ENCODE measurements around the gene CARD9.

Gene CARD9

GRCh38 chr9:136400038-136400834 is 26.8 kb upstream of the CARD9 start, which contains the start of gene SNAPC4:
Gene SNAPC4, minus strand, starts transcription at chr9:136400170. Its CDS starts 1,742 bp downstream, at chr9:136398428.
- H3K4me2 ChIP-seq, result peak within 1 kb of the TSS; percentile 90
- H3K4me3 ChIP-seq (IDR thresholded peaks at IDR 0.05; ENCODE audit: insufficient read depth, low read depth, low read length), result peak within 1 kb of the TSS; percentile 34
- peak; percentile 83 for TF ChIP-seq CTCF (conservative IDR thresholded peaks at IDR 0.05; ENCODE audit: low read depth, low read length)
- no peaks in the 10 kb centered on the region for H3K27me3 ChIP-seq (ENCODE audit: insufficient read depth, low read depth)
- H2AFZ ChIP-seq (ENCODE audit: low read depth), result peak within 1 kb of the TSS; percentile 47; the same call in 1 of the 2 replicates
- H3K27ac ChIP-seq, result peak within 1 kb of the TSS; percentile 43
- H3K4me1 ChIP-seq (ENCODE audit: low read depth, poor library complexity, severe bottlenecking), result peaks cover 46% of the 10 kb centered on the region
- peaks cover 5% of the 10 kb centered on the region; the same call in 1 of the 2 replicates for H4K20me1 ChIP-seq (ENCODE audit: insufficient read depth)
- peak within 1 kb of the TSS; percentile 79 for H3K9ac ChIP-seq
- peaks cover 21% of the 10 kb centered on the region for H3K79me2 ChIP-seq (ENCODE audit: insufficient read depth, low read depth)
- peaks cover 4% of the 10 kb centered on the region; the same call in 1 of the 2 replicates for H3K36me3 ChIP-seq (ENCODE audit: insufficient read depth)

- Histone ChIP-seq H3K27me3 (ENCODE audit: insufficient read depth, low read depth) (no peaks in the 10 kb centered on the region), H4K20me1 (ENCODE audit: insufficient read depth) (peaks cover 5% of the 10 kb centered on the region; the same call in 1 of the 2 replicates), H2AFZ (ENCODE audit: low read depth) (peak overlapping the region; percentile 47; the same call in 1 of the 2 replicates), H3K4me2 (peak overlapping the region; percentile 90), H3K9ac (peak overlapping the region; percentile 79), H3K36me3 (ENCODE audit: insufficient read depth) (peaks cover 4% of the 10 kb centered on the region; the same call in 1 of the 2 replicates), H3K4me1 (ENCODE audit: low read depth, poor library complexity, severe bottlenecking) (peaks cover 38% of the 10 kb centered on the region), H3K4me3 (IDR thresholded peaks at IDR 0.05; ENCODE audit: insufficient read depth, low read depth, low read length) (peak overlapping the region; percentile 34), H3K79me2 (ENCODE audit: insufficient read depth, low read depth) (peaks cover 21% of the 10 kb centered on the region), H3K27ac (peak overlapping the region; percentile 43)
- TF ChIP-seq CTCF (conservative IDR thresholded peaks at IDR 0.05; ENCODE audit: low read depth, low read length), result no peak
Observed at GRCh38 chr9:136399176-136400037, 25.9 kb upstream of the CARD9 start.

- H3K4me1 ChIP-seq (ENCODE audit: low read depth, poor library complexity, severe bottlenecking), result peaks cover 27% of the 10 kb centered on the region
- H2AFZ ChIP-seq (ENCODE audit: low read depth), result no peak overlapping the region
- TF ChIP-seq CTCF (conservative IDR thresholded peaks at IDR 0.05; ENCODE audit: low read depth, low read length), result no peak
- H3K27me3 ChIP-seq (ENCODE audit: insufficient read depth, low read depth), result no peaks in the 10 kb centered on the region
- H3K27ac ChIP-seq, result no peak overlapping the region
- H3K4me2 ChIP-seq, result peak overlapping the region; percentile 90; the same call in 1 of the 2 replicates
- peaks cover 21% of the 10 kb centered on the region for H3K79me2 ChIP-seq (ENCODE audit: insufficient read depth, low read depth)
- H3K4me3 ChIP-seq (IDR thresholded peaks at IDR 0.05; ENCODE audit: insufficient read depth, low read depth, low read length), result no peak overlapping the region
- H3K36me3 ChIP-seq (ENCODE audit: insufficient read depth), result peaks cover 4% of the 10 kb centered on the region; the same call in 1 of the 2 replicates
- no peak overlapping the region; the same call in 1 of the 2 replicates for H3K9ac ChIP-seq
- peaks cover 5% of the 10 kb centered on the region; the same call in 1 of the 2 replicates for H4K20me1 ChIP-seq (ENCODE audit: insufficient read depth)
Observed at GRCh38 chr9:136398286-136398685, 24.8 kb upstream of the CARD9 start.

- H4K20me1 ChIP-seq (ENCODE audit: insufficient read depth), result peaks cover 5% of the 10 kb centered on the region; the same call in 1 of the 2 replicates
- no peak overlapping the region for H2AFZ ChIP-seq (ENCODE audit: low read depth)
- H3K9ac ChIP-seq, result no peak overlapping the region
- H3K27ac ChIP-seq, result no peak overlapping the region
- H3K36me3 ChIP-seq (ENCODE audit: insufficient read depth), result peaks cover 4% of the 10 kb centered on the region; the same call in 1 of the 2 replicates
- H3K4me2 ChIP-seq, result no peak overlapping the region; the same call in 1 of the 2 replicates
- peaks cover 23% of the 10 kb centered on the region for H3K4me1 ChIP-seq (ENCODE audit: low read depth, poor library complexity, severe bottlenecking)
- no peaks in the 10 kb centered on the region for H3K27me3 ChIP-seq (ENCODE audit: insufficient read depth, low read depth)
- TF ChIP-seq CTCF (conservative IDR thresholded peaks at IDR 0.05; ENCODE audit: low read depth, low read length), result no peak
- H3K79me2 ChIP-seq (ENCODE audit: insufficient read depth, low read depth), result peaks cover 21% of the 10 kb centered on the region
- no peak overlapping the region for H3K4me3 ChIP-seq (IDR thresholded peaks at IDR 0.05; ENCODE audit: insufficient read depth, low read depth, low read length)
Observed at GRCh38 chr9:136397643-136398042, 24.2 kb upstream of the CARD9 start.

All from KMS-11 (cell line).